ENCODE data around the gene KCNH1. TPM values are rescaled to one million over a fixed set of nuclear protein-coding genes. Genes with fewer than 3 reads are reported as not detected.

KCNH1 gene
- total and polyA plus RNA-seq, 2 experiments from 2014 or later = 0.71 to 1.8 TPM

DNA sequence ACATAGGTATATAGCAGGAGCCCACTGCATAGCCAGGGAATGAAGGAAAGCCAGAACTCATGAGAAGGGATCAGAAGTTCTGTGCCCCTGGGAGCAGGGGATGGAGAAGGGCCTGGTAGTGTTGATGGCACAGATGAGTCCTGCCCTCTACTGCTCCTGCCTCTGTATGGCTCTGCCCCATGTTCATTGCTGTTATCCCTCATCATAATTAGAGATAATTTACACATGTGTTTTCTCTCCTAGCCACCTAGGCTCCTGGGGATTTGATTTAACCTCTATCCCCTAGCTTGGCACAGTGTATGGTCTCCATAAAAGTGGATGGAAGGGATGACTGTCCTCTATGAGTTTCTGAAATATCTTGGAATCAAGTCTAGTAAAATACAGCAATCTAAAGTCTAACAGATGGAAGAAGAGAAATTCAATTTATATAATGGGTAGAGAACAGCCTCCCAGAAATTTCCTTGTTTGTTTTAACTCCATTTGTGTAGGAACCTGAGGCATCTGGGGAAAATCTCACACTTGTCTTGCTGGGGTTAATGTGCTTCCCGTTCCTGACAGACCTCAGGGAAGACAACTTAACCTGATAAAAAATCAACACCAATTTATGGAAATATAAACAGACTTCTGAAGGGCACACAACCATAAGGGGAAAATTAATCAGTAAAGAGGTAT lies 411.4 kb downstream of the KCNH1 start:
- Histone ChIP-seq H3K79me2 (ENCODE audit: insufficient read depth) (no peaks in the 10 kb centered on the region), H3K27me3 (replicated peaks; ENCODE audit: insufficient read depth) (no peaks in the 10 kb centered on the region), H3K4me1 (ENCODE audit: insufficient read depth) (no peaks in the 10 kb centered on the region), H2AFZ (no peak overlapping the region), H3K36me3 (ENCODE audit: low read depth) (no peaks in the 10 kb centered on the region), H3K4me3 (no peak overlapping the region), H3K9ac (no peak overlapping the region), H3K9me2 (ENCODE audit: insufficient read depth) (no peaks in the 10 kb centered on the region), H3F3A (ENCODE audit: insufficient read depth) (no peaks in the 10 kb centered on the region), H3K4me2 (ENCODE audit: unreplicated experiment) (no peak overlapping the region), H3K27ac (no peak overlapping the region), H3K9me3 (ENCODE audit: low read depth) (no peaks in the 10 kb centered on the region), H4K20me1 (ENCODE audit: insufficient read depth) (no peaks in the 10 kb centered on the region)
- 0% methylated on average over 1 of the region's 1 CpG for WGBS, 2 experiments (ENCODE audit: low coverage in 1 of 2, low lambda C conversion rate in 2 of 2, missing lambda C conversion rate in 2 of 2)
- in situ Hi-C loops (cut with MboI) = no loop called here
- TF ChIP-seq EZH2phosphoT487 (IDR thresholded peaks at IDR 0.05; ENCODE audit: insufficient read depth, low read depth) (no peak), EZH2 (IDR thresholded peaks at IDR 0.05; ENCODE audit: insufficient read depth, poor library complexity, severe bottlenecking) (no peak)
- no peak for DNase-seq

DNA sequence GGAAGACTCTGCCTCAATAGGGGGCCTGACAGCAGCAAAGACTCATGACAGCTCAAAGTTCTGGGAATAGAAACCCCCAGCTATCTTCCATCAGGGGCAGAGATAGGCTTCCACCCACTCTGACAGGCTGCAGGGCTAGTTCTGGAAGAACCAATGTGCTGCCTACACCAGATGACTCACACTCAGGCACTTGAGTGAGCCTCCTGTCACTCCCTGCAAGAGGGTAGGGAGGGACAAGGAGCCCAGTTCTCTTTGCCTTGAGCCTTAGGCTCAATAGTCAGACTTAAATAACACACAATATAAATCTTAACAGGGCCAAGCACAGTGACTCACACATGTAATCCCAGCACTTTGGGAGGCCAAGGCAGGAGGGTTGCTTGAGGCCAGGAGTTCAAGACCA lies 418.9 kb downstream of the KCNH1 start:
- Histone ChIP-seq H3K9me3 (ENCODE audit: low read depth) (no peaks in the 10 kb centered on the region), H3K9ac (no peak overlapping the region), H3K4me2 (ENCODE audit: unreplicated experiment) (no peak overlapping the region), H3K36me3 (ENCODE audit: low read depth) (no peaks in the 10 kb centered on the region), H3F3A (ENCODE audit: insufficient read depth) (no peaks in the 10 kb centered on the region), H4K20me1 (ENCODE audit: insufficient read depth) (no peaks in the 10 kb centered on the region), H3K79me2 (ENCODE audit: insufficient read depth) (no peaks in the 10 kb centered on the region), H3K9me2 (ENCODE audit: insufficient read depth) (no peaks in the 10 kb centered on the region), H3K27ac (no peak overlapping the region), H3K4me1 (ENCODE audit: insufficient read depth) (no peaks in the 10 kb centered on the region), H3K27me3 (replicated peaks; ENCODE audit: insufficient read depth) (no peaks in the 10 kb centered on the region), H2AFZ (no peak overlapping the region), H3K4me3 (no peak overlapping the region)
- in situ Hi-C loops (cut with MboI) = no loop called here
- TF ChIP-seq EZH2phosphoT487 (IDR thresholded peaks at IDR 0.05; ENCODE audit: insufficient read depth, low read depth) (no peak), EZH2 (IDR thresholded peaks at IDR 0.05; ENCODE audit: insufficient read depth, poor library complexity, severe bottlenecking) (no peak)
- no peak for DNase-seq

DNA sequence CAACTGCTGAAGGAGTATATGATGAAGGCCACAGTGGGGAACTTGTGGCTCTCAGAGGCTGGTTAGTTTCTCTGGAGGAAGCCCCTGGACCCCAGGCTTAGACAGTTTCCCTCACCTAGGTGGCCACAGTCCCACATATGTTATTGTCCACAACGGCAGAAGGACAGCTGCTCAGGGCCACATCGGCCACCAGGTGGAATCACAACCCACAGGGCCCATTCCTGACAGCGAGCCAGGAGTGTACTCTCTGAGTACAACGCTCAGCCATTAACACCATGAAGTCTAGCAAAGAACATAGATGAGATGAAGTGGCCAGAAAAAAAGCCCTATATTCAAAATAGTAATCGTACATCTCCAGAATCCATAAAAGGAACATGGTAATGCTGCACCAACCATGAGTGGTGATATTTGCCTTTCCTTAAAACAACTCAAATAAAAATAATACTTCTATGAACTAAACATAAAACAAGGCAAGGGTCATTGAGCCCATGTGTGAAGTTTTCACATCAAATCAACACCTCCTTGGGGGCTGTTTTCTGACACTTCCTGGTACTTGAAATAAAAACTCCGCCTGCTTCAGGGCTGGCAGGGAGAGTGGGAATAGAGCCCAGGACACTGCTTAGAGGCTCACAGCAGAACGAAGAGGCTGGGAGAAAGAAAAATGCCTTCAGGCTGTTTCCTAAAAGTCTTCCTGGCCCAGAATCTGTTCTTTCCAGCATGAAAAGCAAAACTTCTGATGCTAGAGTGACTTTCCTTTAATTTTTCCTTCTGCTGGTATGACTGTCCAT lies 421.9 kb downstream of the KCNH1 start:
- Histone ChIP-seq H3K36me3 (ENCODE audit: low read depth) (no peaks in the 10 kb centered on the region), H4K20me1 (ENCODE audit: insufficient read depth) (no peaks in the 10 kb centered on the region), H3K27me3 (replicated peaks; ENCODE audit: insufficient read depth) (no peaks in the 10 kb centered on the region), H3K9ac (no peak overlapping the region), H3K27ac (no peak overlapping the region), H3F3A (ENCODE audit: insufficient read depth) (no peaks in the 10 kb centered on the region), H3K79me2 (ENCODE audit: insufficient read depth) (no peaks in the 10 kb centered on the region), H3K9me2 (ENCODE audit: insufficient read depth) (no peaks in the 10 kb centered on the region), H3K9me3 (ENCODE audit: low read depth) (no peaks in the 10 kb centered on the region), H3K4me3 (no peak overlapping the region), H2AFZ (no peak overlapping the region), H3K4me1 (ENCODE audit: insufficient read depth) (no peaks in the 10 kb centered on the region), H3K4me2 (ENCODE audit: unreplicated experiment) (no peak overlapping the region)
- TF ChIP-seq EZH2 (IDR thresholded peaks at IDR 0.05; ENCODE audit: insufficient read depth, poor library complexity, severe bottlenecking) (no peak), EZH2phosphoT487 (IDR thresholded peaks at IDR 0.05; ENCODE audit: insufficient read depth, low read depth) (no peak)
- in situ Hi-C loops (cut with MboI) = no loop called here
- no peak for DNase-seq
- WGBS, 2 experiments (ENCODE audit: low coverage in 1 of 2, low lambda C conversion rate in 2 of 2, missing lambda C conversion rate in 2 of 2) = 7 to 10% methylated on average over 7 of the region's 7 CpGs

DNA sequence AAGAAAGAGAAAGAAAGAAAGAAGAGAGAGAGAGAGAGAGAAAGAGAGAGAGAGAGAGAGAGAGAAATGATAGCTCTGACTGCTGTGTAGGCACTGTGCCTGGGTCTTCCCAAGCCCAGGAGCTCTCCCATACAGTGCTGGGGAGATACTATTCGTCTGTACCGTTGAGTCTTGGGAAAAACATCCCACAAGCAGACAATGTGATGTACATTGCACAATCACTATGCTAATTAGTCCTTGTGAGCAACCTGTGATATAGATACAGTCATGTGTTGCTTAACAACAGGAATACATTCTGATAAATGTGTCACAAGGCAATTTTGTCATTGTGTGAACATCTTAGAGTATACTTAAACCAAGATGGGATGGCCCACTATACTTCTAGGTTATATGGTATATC lies 424.2 kb downstream of the KCNH1 start:
- WGBS, 2 experiments (ENCODE audit: low coverage in 1 of 2, low lambda C conversion rate in 2 of 2, missing lambda C conversion rate in 2 of 2) = 14 to 15% methylated on average over 2 of the region's 2 CpGs
- Histone ChIP-seq H3K4me3 (no peak overlapping the region), H3K79me2 (ENCODE audit: insufficient read depth) (no peaks in the 10 kb centered on the region), H2AFZ (no peak overlapping the region), H3K36me3 (ENCODE audit: low read depth) (no peaks in the 10 kb centered on the region), H3K9ac (no peak overlapping the region), H3K27ac (no peak overlapping the region), H3K4me1 (ENCODE audit: insufficient read depth) (no peaks in the 10 kb centered on the region), H3K9me3 (ENCODE audit: low read depth) (no peaks in the 10 kb centered on the region), H4K20me1 (ENCODE audit: insufficient read depth) (no peaks in the 10 kb centered on the region), H3K4me2 (ENCODE audit: unreplicated experiment) (no peak overlapping the region), H3K27me3 (replicated peaks; ENCODE audit: insufficient read depth) (no peaks in the 10 kb centered on the region), H3F3A (ENCODE audit: insufficient read depth) (no peaks in the 10 kb centered on the region), H3K9me2 (ENCODE audit: insufficient read depth) (no peaks in the 10 kb centered on the region)
- TF ChIP-seq EZH2 (IDR thresholded peaks at IDR 0.05; ENCODE audit: insufficient read depth, poor library complexity, severe bottlenecking) = no peak
- no peak for TF ChIP-seq EZH2phosphoT487 (IDR thresholded peaks at IDR 0.05; ENCODE audit: insufficient read depth, low read depth)
- in situ Hi-C loops (cut with MboI) = no loop called here
- peak; percentile 9 for DNase-seq

Data from GM23248 (cell line).